Stimulated activated CD4-positive, alpha-beta T cell treated with anti-CD3 and anti-CD28 coated beads, Interleukin-4, amount 100 ng/mL, for 4 hours (primary cell): ENCODE measurements around the gene HSD17B2.
"Not testable (repeated sequence)": the region's sequence is repeated elsewhere in the genome, so short reads cannot be mapped to it uniquely, and the experiment has no call there.

Experiments used
- DNase-seq, 2 experiments: peaks; one replicate each; pipeline ENCODE4 v3.0.0-alpha.2; 2020

Gene HSD17B2, protein sequence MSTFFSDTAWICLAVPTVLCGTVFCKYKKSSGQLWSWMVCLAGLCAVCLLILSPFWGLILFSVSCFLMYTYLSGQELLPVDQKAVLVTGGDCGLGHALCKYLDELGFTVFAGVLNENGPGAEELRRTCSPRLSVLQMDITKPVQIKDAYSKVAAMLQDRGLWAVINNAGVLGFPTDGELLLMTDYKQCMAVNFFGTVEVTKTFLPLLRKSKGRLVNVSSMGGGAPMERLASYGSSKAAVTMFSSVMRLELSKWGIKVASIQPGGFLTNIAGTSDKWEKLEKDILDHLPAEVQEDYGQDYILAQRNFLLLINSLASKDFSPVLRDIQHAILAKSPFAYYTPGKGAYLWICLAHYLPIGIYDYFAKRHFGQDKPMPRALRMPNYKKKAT

DNA sequence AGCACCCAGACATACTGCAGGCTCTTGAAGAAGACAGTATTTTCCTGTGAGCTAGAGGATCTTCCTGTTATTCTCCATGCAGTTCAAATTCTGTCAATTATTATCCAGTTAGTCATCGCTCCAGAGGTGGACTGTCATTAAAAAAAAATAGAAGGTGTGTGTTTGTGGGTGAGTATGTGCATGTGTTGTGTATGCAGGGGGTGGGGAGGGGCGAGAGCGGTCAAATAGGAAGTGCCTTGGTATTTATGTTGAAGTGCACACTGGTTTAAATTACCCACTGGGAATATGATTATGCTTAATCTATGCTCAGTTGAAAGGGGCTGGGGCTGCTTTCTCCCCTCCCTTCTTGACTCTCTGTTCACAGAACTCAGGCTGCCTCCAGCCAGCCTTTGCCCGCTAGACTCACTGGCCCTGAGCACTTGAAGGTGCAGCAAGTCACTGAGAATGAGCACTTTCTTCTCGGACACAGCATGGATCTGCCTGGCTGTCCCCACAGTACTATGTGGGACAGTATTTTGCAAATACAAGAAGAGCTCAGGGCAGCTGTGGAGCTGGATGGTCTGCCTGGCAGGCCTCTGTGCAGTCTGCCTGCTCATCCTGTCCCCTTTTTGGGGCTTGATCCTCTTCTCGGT, at the start of gene HSD17B2:
HSD17B2 (plus strand) TSS at position 273 of the 632 bp plus-strand sequence; CDS start at position 445, 172 bp downstream.
- no peak for DNase-seq

DNA sequence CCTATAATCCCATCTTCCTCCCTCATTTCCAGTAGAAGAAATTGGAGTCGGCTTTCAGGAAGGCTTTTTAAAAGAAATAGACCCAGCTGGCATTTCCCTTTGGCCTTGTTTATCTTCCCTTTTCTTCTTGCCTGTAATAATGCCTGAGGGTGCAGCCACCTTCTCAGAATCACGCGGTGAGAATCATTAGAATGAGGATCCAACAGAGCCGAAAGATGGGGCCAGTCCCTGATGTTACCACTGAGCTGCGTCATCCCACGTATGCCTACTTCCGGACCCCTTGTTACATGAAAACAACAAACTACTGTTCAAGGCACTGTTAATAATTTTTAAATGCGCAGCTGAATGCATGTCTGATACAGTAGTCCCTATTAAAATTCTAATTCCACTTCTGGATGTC, 47.9 kb upstream of the HSD17B2 start:
- DNase-seq: no peak

DNA sequence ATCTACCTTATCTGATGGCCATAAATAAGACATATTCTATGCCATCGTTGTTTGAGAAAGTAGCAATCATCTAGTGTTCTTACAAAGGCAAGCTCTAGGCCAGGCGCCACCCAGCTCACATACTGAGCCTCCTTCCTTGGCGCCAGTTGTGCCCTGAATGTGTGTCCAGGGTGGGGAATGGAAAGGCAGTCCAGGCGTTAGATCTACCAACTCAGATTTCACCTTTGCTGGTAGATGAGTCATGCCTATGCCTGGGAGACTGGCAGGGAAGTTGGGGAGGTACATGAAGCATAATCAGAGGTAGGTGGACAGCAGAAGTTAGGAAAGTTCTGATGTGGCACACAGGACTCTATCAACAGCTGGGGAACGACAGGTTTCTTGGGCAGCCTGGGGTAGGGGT, 47.3 kb upstream of the HSD17B2 start:
- no peak for DNase-seq

DNA sequence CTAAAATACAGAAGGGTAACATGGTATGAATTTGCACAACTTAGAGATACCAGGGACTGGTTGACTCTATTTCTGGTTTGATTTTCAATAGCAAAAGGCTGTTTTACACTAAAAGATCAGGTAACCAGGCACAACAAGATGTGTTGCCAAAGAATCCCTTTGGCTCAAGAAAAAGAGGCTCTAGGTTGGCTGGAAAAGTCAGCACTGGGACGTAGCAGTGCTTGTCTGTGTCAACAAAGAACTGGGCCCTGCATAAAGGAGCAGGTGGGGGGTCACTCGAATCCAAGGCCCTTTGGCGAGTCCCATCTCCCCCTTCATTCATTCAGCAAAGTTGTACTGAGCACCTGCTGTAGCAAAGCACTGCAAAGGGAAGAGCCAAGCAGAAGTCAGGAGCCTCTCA, 42.2 kb upstream of the HSD17B2 start:
- no peak for DNase-seq

DNA sequence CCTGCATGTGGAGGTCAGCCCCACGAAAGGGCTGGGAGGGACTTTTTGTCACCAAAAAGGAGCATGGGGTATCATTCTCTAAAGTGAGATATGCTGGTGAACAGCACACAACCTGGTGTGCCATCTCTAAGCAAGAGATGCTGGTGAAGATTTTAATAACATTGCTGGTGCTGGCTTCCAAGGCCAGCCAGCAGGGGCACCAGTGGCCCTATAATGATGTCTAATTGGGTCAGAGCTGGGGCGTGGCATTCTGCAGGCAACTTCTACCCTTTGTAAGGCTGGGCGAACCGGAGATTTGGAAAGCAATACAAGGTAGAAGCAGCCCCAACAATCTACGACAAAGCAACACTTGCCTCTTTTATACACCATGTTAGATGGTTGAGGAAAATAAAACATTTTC, 40.6 kb upstream of the HSD17B2 start:
- no peak for DNase-seq

DNA sequence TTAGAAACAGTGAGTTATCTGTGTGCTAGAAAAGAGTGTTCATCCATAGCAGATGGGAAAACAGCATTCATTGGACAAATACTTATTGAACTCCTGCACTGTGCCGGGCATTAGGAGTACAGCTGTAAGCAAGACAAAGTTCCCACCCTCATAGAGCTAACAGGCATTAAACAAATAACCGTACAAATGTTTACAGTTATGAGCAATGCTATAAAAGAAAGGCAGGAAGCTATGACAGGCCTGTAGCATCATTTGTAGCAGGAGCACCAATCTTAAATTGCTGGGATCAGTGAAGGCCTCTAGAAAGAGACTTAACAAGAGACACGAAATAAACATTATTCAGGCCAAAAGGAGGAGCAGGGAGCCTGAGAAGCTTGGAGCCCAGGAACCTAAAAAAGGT, 39.4 kb upstream of the HSD17B2 start:
- DNase-seq: no peak

DNA sequence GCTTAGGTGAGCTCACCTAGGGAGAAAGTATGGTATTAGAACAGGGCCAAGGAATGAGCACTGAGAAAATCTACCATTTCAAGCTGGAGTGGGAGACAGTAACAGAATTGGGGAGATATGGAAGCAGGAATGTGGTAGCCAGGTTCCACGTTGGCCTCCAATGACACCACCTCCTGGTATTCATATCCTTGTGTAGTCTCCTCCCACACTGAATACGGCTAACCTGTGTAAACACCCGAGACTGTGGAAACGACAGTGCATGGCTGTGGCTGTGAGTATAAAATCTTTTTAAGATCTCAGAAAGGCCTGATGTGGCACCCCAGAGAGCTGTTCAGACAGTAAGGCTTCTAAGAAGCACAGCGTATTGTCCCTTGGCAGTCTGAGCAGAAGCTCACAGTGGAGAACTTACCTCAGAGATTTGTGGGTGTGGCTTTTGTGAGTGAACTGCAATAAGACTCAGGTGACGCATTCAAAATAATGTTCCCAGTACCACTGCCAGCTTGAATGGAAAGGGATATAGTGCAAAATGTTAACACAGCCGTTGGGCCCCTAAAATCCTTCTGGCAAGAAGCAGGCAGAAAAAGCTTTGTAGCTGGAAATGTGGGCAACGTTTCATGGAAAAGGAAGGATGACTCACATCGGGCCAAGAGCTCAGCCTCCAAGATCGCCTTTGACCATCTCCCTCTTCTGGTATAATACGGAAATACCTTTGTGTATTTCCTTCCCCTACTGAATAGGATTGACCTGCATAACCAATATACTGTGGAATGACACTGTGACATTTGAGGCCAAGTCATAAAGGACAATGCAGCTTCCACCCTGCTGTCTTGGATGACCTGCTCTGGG, 38.2 kb upstream of the HSD17B2 start:
- no peak for DNase-seq

DNA sequence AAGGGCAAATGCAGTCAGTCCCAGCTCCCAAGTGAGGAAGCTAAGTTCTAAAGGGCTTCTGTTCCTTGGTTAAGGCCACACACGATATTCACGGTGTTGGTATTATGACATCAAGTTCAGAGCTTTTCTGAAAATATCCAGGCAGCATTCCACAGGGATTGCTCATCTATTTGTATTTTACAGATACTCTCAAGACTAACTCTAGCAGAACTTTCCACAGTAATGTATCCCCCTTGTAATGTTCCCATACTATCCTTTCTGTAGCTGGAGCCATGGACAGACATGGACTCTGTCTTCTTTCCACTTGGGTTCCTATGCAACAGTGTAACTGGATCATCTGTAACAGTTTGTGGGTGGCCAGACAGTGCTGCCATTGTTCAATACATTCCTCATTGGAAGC, 37.3 kb upstream of the HSD17B2 start:
- DNase-seq: no peak

DNA sequence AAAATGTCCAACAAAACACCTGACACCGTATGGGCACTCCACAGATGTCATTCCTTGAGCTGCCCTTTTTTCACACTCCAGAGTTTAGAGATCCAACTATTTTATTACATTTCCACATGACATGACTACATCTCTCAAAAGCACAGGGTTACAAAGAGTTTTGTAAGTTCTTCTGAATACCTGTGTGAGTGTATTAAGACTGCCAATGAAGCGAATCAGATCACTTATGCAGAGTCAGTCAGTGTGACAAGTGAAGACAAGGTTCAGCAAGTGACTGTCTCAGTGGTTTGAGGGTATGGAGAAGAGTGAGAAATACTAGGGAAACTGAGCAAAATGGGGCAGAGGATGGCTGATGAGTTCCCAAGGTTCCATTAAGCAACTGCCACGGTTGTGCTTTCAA, 32.2 kb upstream of the HSD17B2 start:
- no peak for DNase-seq

DNA sequence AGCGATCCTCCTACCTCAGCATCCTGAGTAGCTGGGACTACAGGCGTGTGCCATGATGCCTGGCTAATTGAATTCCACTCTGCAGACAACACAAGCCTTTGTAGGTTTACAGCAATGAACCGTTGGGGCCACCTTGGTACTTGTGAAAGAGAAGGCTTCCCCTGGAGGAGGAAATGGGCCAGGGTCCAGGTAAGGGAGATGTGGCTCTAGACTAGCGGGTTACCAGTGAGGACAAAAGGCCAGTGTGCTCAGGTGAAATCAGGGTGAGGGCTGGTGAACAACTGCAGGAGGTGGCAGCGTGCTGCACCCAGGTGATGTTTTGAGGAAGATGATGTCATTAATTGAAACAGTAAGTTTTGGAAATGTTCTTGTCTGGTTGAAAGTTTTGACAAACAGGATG, 30.5 kb upstream of the HSD17B2 start:
- DNase-seq: no peak

DNA sequence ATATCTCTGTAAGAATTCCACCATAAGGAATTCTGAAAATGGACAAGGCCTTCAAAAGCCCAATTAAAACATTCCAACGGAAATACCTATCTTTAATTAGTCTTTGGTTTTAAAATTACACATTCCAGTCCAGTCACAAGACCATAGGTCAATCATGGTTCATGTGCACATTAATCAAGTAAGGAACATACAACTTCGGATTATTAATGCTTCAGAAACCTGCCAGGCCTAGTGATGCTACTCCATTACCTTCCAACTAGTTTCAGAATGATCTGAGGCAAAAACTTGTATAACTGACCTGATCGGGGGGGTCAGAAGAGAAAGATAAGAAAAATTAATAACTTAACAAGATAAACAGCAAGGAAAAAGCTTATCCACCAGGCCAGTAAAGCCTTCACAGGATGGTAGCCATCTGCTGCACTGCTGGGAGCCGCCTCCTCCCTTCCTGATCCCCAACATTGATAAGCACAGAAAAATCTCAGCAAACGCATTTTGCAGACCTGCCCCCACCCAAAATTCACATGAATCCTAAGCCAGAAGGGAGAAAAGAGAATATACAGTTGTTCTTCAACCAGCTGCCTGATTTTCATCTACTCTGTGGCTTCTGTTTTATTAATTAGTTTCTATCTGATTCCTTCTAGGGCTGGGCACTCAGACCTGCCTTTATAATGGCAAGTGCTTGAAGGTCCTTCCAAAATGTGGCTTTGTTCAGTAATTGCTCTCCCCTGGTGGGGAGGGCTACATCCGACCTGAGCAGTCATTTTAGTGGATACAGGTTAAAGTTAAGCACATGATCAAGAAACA, 29.8 kb upstream of the HSD17B2 start:
- DNase-seq: no peak

DNA sequence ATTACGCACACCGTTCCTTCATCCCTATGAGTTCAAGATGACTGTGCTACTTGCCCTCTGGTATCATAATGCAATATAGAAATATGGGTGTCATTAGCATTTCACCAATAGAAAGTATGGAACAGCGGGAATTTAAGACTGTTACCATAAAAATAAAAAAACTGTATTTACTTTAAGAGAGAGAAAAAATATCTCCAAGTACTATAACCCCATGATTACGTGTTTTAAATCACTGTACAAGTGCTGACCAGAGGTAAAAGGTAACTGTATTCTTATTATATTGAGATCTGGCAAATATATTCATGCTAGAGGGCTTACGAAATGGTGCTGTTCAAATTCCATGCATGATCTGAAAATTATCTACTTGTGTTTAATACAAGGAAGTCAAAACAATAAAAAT, 29.0 kb upstream of the HSD17B2 start:
- DNase-seq: no peak

DNA sequence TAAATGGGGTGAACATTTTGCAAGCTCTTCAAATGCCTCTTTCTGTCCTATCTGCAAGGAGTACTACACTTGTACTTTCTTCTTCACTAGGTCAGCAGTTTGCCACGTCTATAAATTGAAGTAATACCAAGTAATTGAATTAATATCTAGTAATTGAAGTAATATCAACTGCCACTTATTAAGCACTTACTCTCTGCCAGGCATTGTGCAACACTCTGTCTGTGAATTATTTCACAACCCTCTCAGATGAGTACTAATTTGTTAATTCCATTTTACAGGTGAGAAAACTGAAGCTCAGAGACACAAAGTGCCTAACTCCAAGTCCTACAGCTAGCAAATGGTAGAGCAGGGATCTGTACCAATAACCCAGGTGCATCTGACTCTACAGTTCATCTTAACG, 27.9 kb upstream of the HSD17B2 start:
- DNase-seq: no peak

DNA sequence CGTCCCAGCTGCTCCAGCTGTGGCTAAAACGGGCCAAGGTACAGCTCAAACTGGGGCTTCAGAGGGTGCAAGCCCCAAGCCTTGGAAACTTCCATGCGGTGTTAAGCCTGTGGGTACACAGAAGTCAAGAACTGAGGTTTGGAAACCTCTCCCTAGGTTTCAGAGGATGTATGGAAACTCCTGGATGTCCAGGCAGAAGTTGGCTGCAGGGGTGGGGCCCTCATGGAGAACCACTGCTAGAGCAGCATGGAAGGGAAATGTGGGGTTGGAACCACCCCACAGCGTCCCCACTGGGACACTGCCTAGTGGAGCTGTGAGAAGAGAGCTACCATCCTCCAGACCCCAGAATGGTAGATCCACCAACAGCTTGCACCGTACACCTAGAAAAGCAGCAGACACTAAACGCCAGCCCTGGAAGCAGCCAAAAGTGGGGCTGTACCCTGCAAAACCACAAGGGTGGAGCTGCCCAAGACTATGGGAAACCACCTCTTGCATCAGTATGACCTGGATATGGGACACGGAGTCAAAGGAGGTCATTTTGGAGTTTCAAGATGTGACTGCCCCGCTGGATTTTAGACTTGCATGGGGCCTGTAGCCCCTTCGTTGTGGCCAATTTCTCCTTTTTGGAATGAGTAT, 26.0 kb upstream of the HSD17B2 start:
- DNase-seq: no peak

DNA sequence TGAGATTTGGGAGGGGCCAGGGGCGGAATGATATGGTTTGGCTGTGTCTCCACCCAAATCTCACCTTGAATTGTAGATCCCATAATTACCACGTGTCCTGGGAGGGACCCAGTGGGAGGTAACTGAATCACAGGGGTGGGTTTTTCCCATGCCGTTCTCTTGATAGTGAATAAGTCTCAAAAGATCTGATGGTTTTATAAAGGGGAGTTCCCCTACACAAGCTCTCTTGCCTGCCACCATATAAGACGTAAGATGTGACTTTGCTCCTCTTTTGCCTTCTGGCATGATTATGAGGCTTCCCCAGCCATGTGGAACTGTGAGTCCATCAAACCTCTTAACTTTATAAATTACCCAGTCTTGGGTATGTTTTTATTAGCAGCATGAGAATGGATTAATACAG, 25.3 kb upstream of the HSD17B2 start:
- not testable (repeated sequence) for DNase-seq

DNA sequence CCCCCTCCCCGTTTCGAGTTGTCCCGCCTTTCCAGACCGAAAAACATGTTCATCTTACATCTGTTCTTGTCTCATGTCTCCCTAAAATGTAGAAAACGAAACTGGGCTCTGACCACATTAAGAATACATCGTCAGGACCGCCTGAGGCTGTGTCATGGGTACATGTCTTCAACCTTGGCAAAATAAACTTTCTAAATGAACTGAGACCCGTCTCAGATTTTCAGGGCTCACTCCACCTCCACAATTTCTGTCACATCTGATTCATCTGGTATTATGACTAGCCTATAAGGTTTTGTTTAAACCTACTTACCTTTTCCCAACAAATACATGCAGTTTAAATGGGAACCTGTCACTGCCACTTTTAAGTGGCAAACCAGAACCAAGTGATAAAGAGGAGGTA, 24.4 kb upstream of the HSD17B2 start:
- no peak for DNase-seq

DNA sequence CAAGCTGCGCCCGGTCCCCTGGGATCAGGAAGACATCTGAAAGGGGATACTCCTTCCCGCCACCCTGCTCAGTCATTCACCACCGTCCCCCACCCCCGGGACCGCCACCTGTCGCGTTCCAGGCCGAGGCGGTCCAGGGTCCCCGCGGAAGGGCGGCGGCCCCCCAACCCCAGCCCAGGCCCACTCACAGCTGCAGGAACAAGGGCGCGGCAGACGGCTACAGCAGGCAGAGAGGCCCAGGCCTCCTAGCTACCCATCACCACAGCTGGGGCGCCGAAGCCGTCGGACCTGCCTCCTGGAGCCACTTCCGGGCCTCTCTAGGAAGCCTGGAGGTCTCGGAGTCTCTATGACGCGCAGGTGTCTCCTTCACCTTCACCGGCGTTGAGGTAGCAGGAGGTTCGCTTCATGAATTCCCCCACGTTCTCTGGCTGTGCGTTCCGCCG, 23.8 kb upstream of the HSD17B2 start, which contains the start of gene SDR42E1:
SDR42E1 (minus strand) TSS at position 272 of the 443 bp plus-strand sequence. CDS start 10,612 bp downstream, outside the sequence.
- DNase-seq: peak; percentile 62 to 69

DNA sequence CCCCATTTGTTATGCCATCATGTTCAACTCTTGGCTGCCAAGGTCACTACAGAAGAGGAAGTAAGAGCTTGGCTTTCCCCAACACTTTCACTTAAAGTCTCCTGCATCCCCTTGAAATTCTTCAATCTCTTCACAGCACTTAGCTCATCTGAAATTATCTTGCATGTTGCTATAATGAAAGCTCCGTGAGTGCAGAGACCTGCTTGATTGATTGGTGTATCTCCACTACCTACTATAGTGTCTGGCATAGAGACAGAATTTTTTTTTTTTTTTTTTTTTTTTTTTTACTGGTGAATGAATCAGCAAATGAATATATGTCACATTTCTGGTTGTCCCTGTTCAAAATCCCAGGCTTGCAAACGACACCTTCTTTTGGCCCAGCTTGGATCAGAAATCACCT, 21.9 kb upstream of the HSD17B2 start:
- no peak for DNase-seq

DNA sequence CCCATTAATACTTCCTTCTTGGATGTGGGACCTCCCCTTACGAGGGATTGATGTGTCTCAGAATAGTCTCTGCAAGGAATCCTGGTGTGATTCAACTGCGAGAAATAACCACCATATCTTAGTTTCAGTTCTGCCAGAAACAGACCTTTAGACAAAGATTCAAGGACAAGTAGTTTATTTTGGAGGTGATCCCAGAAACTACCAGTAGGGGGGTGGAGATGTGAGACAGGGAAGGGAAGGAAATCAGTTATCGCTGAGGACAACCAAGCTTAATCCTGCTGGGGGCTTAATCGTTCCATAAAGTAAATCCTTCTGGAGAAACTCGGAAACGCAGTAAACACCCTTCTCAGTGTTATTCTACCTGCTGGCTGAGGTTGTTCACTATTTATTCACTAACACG, 18.8 kb upstream of the HSD17B2 start:
- DNase-seq: no peak

DNA sequence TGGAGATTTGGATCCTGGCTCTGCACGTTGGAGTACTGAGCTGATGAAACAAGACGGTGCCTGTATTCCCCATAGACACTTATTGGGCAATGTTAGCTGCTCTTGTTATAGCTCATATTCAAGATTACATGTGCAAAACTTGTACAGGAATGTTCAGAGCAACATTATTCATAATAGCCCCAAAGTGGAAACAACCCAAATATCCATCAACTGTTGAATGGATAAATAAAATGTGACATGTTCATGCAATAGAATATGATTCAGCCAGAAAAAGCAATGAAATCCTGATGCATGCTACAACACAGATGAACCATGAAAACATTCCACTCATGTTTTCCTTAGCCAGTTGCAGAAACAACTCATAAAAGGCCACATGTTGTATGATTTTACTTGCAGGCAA, 18.1 kb upstream of the HSD17B2 start:
- DNase-seq: no peak

DNA sequence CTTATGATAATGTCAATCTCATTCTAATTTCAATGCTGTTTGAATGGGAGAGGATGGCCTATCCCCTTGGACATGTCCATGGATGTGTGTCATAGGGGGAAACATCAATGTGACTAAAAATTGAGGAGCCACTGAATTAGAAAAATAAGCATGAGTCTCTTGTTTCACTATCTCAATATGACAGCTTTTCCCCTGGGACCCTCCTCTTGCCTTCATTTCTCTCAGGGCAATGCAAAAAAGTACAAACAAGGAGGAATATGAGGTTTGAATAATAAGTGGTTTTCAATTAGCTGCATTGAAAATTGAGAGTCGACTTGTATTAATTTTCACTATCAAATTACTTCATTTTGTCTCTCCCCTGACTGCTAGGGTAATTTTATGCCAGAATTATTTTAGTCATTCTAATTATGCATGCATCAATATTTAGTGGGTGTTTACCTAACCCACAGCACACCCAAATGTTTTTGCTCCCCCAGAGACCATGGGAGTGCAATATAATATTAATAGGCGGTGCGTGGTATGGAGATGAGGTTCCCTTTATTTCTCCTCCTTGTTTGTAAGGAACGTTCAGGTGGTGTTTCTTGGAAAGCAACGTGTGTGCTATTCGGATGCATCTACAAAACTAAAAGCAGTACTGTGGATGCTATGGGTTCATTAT, 17.0 kb upstream of the HSD17B2 start:
- no peak for DNase-seq

DNA sequence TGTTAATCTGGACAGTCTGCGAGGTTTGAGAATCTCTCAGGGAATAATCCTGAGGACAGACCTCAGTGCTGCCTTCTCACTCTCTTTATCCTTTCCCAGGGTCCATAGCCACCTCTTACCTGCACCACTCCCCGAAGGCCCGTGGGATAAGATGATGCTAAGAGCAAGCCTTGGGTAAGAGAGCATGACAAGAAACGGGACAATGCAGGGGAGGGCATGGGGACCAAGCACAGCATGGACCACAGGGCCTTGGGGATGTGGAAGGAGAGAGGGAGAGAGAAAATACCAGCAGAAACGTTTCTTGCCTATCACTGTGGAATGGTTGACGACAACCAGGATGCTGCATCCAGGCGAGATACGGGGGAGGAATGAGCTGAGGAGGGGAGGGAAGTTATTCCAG, 15.5 kb upstream of the HSD17B2 start:
- no peak for DNase-seq
